Kidney (tissue), 22 donors: ENCODE data around the gene RPL38. TPM values are rescaled to one million over a fixed set of nuclear protein-coding genes. Genes with fewer than 3 reads are reported as not detected.
A peak's percentile ranks its signal among the peaks of the same experiment; 100 is the strongest.

Source experiments
- DNase-seq, 5 donors: peaks; one replicate each; pipeline ENCODE4 v3.0.0-alpha.2; 2013 to 2020
- FAIRE-seq: peaks from 2 replicates; lab custom pipeline; 2012; peaks lifted over from hg19 to GRCh38; lab: Jason Lieb, UNC
- H3K27ac ChIP-seq, 2 donors: one replicate each; pipeline ENCODE4 v1.7.0; 2013; ENCODE audit warnings: low read depth in 2 of 2, low read length in 2 of 2, inconsistent platforms in 1 of 2
- H3K27me3 ChIP-seq: one replicate; pipeline ENCODE4 v1.7.1; 2013; ENCODE audit warnings: low read length, inconsistent platforms; ENCODE audit not compliant: control insufficient read depth, insufficient read depth
- H3K36me3 ChIP-seq, 3 donors: one replicate each; pipeline versions ENCODE4 v1.7.0 to v1.7.1; 2013; ENCODE audit warnings: low read length in 3 of 3, control low read depth in 1 of 3, inconsistent platforms in 1 of 3; ENCODE audit not compliant: insufficient read depth in 3 of 3, control insufficient read depth in 2 of 3
- H3K4me1 ChIP-seq, 3 donors: one replicate each; pipeline versions ENCODE4 v1.7.0 to v1.7.1; 2013; ENCODE audit warnings: low read length in 3 of 3, inconsistent platforms in 1 of 3, low read depth in 1 of 3; ENCODE audit not compliant: control insufficient read depth in 2 of 3, insufficient read depth in 2 of 3
- H3K4me3 ChIP-seq, 3 donors: one replicate each; pipeline versions ENCODE4 v1.7.0 to v1.8.1; 2013; ENCODE audit warnings: low read length in 3 of 3, control low read depth in 1 of 3, inconsistent platforms in 1 of 3
- H3K9ac ChIP-seq, 3 donors: one replicate each; pipeline versions ENCODE4 v1.7.0 to v1.7.1; 2013; ENCODE audit warnings: low read length in 3 of 3, control low read depth in 1 of 3, inconsistent platforms in 1 of 3
- H3K9me3 ChIP-seq, 3 donors: one replicate each; pipeline versions ENCODE4 v1.7.0 to v1.7.1; 2013; ENCODE audit warnings: low read length in 3 of 3, control low read depth in 1 of 3, inconsistent platforms in 1 of 3; ENCODE audit not compliant: control insufficient read depth in 2 of 3, insufficient read depth in 1 of 3
- CTCF ChIP-seq: IDR thresholded peaks from 3 replicates; pipeline ENCODE4 v1.5.1; 2012; ENCODE audit warnings: mild to moderate bottlenecking, moderate library complexity, borderline replicate concordance; ENCODE audit not compliant: insufficient read depth; ENCODE audit errors: extremely low read depth
- intact Hi-C: fragments of 100-400 bp; cut with DNase I; formaldehyde crosslinking; loops from one replicate; pipeline ENCODE4 v1.11.1; 2022
- long read RNA-seq, 10 donors: library from polyadenylated mRNA in 1 of 10; unstranded in 1 of 10; transcript quantifications; one replicate each; pipeline ENCODE4 v2.0.0 and lab custom pipeline, GENCODE V29; 2021 to 2026
- polyA plus RNA-seq: library from polyadenylated mRNA; stranded (reverse); fragments of 350-450 nt; fragmentation: Illumina TruSeq; extraction: RNeasy Lipid Tissue Mini Kit (QIAGEN cat#74804); gene quantifications from one replicate; pipeline ENCODE4 v1.2.3, GENCODE V29; 2014; ENCODE audit warnings: low read depth, low replicate concordance; ENCODE audit not compliant: insufficient read depth
- total RNA-seq: library from RNA; stranded (reverse); fragmentation: NEBNext Ultra II Directional; extraction: Animal tissue kit (Norgen Biotek cat#: 25700); gene quantifications from one replicate; pipeline ENCODE4 v1.2.1, GENCODE V29; 2021
- donor health status: control.
- donor health status: control.
- donor health status: control.
- donor health status: control.
- donor health status: control.
- donor health status: DM: yes; HTN: yes; CAD: no.
- donor health status: Normal renal cell carcinoma (clear cell type).

Gene RPL38
- total RNA-seq, result 664 TPM
- 1,966 TPM for polyA plus RNA-seq
- long read RNA-seq, donor 1, transcript RPL38-202 (5 exons, 431 nt), result minor isoform, 159 of 1,436 reads
- long read RNA-seq, donor 1, transcript RPL38-207 (4 exons, 429 nt), result minor isoform, 73 of 1,436 reads
- long read RNA-seq, donor 1, transcript RPL38-206 (4 exons, 532 nt), result minor isoform, 51 of 1,436 reads
- long read RNA-seq, donor 1, transcript RPL38-201 (5 exons, 1,170 nt), result major isoform, 951 of 1,436 reads
- long read RNA-seq, donor 1, partial matches to known transcripts, result 128 of 1,436 reads
- long read RNA-seq, donor 1, other reads (novel, unspliced or antisense), result 62 of 1,436 reads
- long read RNA-seq, donor 2, transcript RPL38-207 (4 exons, 429 nt), result minor isoform, 59 of 1,485 reads
- long read RNA-seq, donor 2, transcript RPL38-206 (4 exons, 532 nt), result minor isoform, 74 of 1,485 reads
- long read RNA-seq, donor 2, transcript RPL38-202 (5 exons, 431 nt), result minor isoform, 148 of 1,485 reads
- long read RNA-seq, donor 2, transcript RPL38-201 (5 exons, 1,170 nt), result major isoform, 1,021 of 1,485 reads
- long read RNA-seq, donor 2, partial matches to known transcripts, result 93 of 1,485 reads
- long read RNA-seq, donor 2, other reads (novel, unspliced or antisense), result 69 of 1,485 reads
- long read RNA-seq, donor 3, transcript RPL38-202 (5 exons, 431 nt), result minor isoform, 194 of 1,778 reads
- long read RNA-seq, donor 3, transcript RPL38-207 (4 exons, 429 nt), result minor isoform, 70 of 1,778 reads
- long read RNA-seq, donor 3, transcript RPL38-206 (4 exons, 532 nt), result minor isoform, 80 of 1,778 reads
- long read RNA-seq, donor 3, transcript RPL38-201 (5 exons, 1,170 nt), result major isoform, 1,209 of 1,778 reads
- long read RNA-seq, donor 3, partial matches to known transcripts, result 127 of 1,778 reads
- long read RNA-seq, donor 3, other reads (novel, unspliced or antisense), result 81 of 1,778 reads
- long read RNA-seq, donor 4, transcript RPL38-207 (4 exons, 429 nt), result minor isoform, 21 of 446 reads
- long read RNA-seq, donor 4, transcript RPL38-206 (4 exons, 532 nt), result minor isoform, 39 of 446 reads
- long read RNA-seq, donor 4, transcript RPL38-201 (5 exons, 1,170 nt), result major isoform, 287 of 446 reads
- long read RNA-seq, donor 4, transcript RPL38-202 (5 exons, 431 nt), result minor isoform, 45 of 446 reads
- long read RNA-seq, donor 4, partial matches to known transcripts, result 34 of 446 reads
- long read RNA-seq, donor 4, other reads (novel, unspliced or antisense), result 17 of 446 reads
- long read RNA-seq, donor 5, transcript RPL38-201 (5 exons, 1,170 nt), result major isoform, 89 of 126 reads
- long read RNA-seq, donor 5, transcript RPL38-206 (4 exons, 532 nt), result minor isoform, 5 of 126 reads
- long read RNA-seq, donor 5, transcript RPL38-202 (5 exons, 431 nt), result minor isoform, 5 of 126 reads
- long read RNA-seq, donor 5, transcript RPL38-207 (4 exons, 429 nt), result minor isoform, 12 of 126 reads
- long read RNA-seq, donor 5, partial matches to known transcripts, result 11 of 126 reads
- long read RNA-seq, donor 5, other reads (novel, unspliced or antisense), result 0 of 126 reads
- long read RNA-seq, donor 6, transcript RPL38-206 (4 exons, 532 nt), result minor isoform, 211 of 5,118 reads
- long read RNA-seq, donor 6, transcript RPL38-207 (4 exons, 429 nt), result minor isoform, 296 of 5,118 reads
- long read RNA-seq, donor 6, transcript RPL38-202 (5 exons, 431 nt), result minor isoform, 489 of 5,118 reads
- long read RNA-seq, donor 6, transcript RPL38-201 (5 exons, 1,170 nt), result major isoform, 3,253 of 5,118 reads
- long read RNA-seq, donor 6, partial matches to known transcripts, result 458 of 5,118 reads
- long read RNA-seq, donor 6, other reads (novel, unspliced or antisense), result 372 of 5,118 reads
- long read RNA-seq, donor 7, transcript RPL38-201 (5 exons, 1,170 nt), result major isoform, 79 of 105 reads
- long read RNA-seq, donor 7, transcript RPL38-202 (5 exons, 431 nt), result minor isoform, 17 of 105 reads
- long read RNA-seq, donor 7, partial matches to known transcripts, result 3 of 105 reads
- long read RNA-seq, donor 7, other reads (novel, unspliced or antisense), result 1 of 105 reads
- long read RNA-seq, donor 8, transcript RPL38-206 (4 exons, 532 nt), result minor isoform, 63 of 1,630 reads
- long read RNA-seq, donor 8, transcript RPL38-207 (4 exons, 429 nt), result minor isoform, 97 of 1,630 reads
- long read RNA-seq, donor 8, transcript RPL38-201 (5 exons, 1,170 nt), result major isoform, 1,079 of 1,630 reads
- long read RNA-seq, donor 8, transcript RPL38-202 (5 exons, 431 nt), result minor isoform, 162 of 1,630 reads
- long read RNA-seq, donor 8, partial matches to known transcripts, result 133 of 1,630 reads
- long read RNA-seq, donor 8, other reads (novel, unspliced or antisense), result 86 of 1,630 reads
- long read RNA-seq, donor 9, transcript RPL38-206 (4 exons, 532 nt), result minor isoform, 41 of 921 reads
- long read RNA-seq, donor 9, transcript RPL38-207 (4 exons, 429 nt), result minor isoform, 62 of 921 reads
- long read RNA-seq, donor 9, transcript RPL38-201 (5 exons, 1,170 nt), result major isoform, 622 of 921 reads
- long read RNA-seq, donor 9, transcript RPL38-202 (5 exons, 431 nt), result minor isoform, 103 of 921 reads
- long read RNA-seq, donor 9, partial matches to known transcripts, result 62 of 921 reads
- long read RNA-seq, donor 9, other reads (novel, unspliced or antisense), result 24 of 921 reads
- long read RNA-seq, donor 10, transcript RPL38-202 (5 exons, 431 nt), result minor isoform, 136 of 1,528 reads
- long read RNA-seq, donor 10, transcript RPL38-207 (4 exons, 429 nt), result minor isoform, 108 of 1,528 reads
- long read RNA-seq, donor 10, transcript RPL38-206 (4 exons, 532 nt), result minor isoform, 64 of 1,528 reads
- long read RNA-seq, donor 10, transcript RPL38-201 (5 exons, 1,170 nt), result major isoform, 972 of 1,528 reads
- long read RNA-seq, donor 10, partial matches to known transcripts, result 160 of 1,528 reads
- long read RNA-seq, donor 10, other reads (novel, unspliced or antisense), result 67 of 1,528 reads

- peaks cover 5 to 19% (median 15%) of the 10 kb centered on the region in 3 donors for H3K36me3 ChIP-seq
- peak within 1 kb of the TSS; percentile 70 to 74 for H3K27ac ChIP-seq
- TF ChIP-seq CTCF, result peak; percentile 99
- no peaks in the 10 kb centered on the region for H3K9me3 ChIP-seq
- intact Hi-C loops, result no loop called here
- H3K4me3 ChIP-seq, result peak within 1 kb of the TSS; percentile 83 to 96 (median 93)
- no peaks in the 10 kb centered on the region for H3K27me3 ChIP-seq
- FAIRE-seq (peak; percentile 69), DNase-seq (peak; percentile 97 to 99 (median 98))
- H3K4me1 ChIP-seq, result peaks cover 0 to 5% (median 4%) of the 10 kb centered on the region in 3 donors
- peak within 1 kb of the TSS; percentile 91 to 93 (median 92) for H3K9ac ChIP-seq
These were observed at the start of gene RPL38 for GRCh38 chr17:74203439-74204240. Gene RPL38, plus strand, starts transcription at chr17:74203678. Its CDS starts 278 bp downstream, at chr17:74203956.

GRCh38 chr17:74153821-74154430, 49.6 kb upstream of the RPL38 start:
- Histone ChIP-seq H3K9ac (no peak overlapping the region), H3K27me3 (no peaks in the 10 kb centered on the region), H3K9me3 (peaks cover 0 to 2% (median 0%) of the 10 kb centered on the region in 3 donors), H3K4me3 (no peak overlapping the region), H3K4me1 (no peaks in the 10 kb centered on the region), H3K36me3 (no peaks in the 10 kb centered on the region), H3K27ac (no peak overlapping the region)
- DNase-seq, result peak in 2 of 5 donors; percentile 19 to 30
- intact Hi-C loops, result no loop called here
- FAIRE-seq, result no peak
- TF ChIP-seq CTCF, result no peak
